Measurements from ENCODE around the gene PRR13. TPM values are rescaled to one million over a fixed set of nuclear protein-coding genes. Genes with fewer than 3 reads are reported as not detected.
"Not testable (repeated sequence)": the region's sequence is repeated elsewhere in the genome, so short reads cannot be mapped to it uniquely, and the experiment has no call there.

Gene PRR13
- total RNA-seq, 1 donor from 2014 or later, result 29.0 TPM

- peak; percentile 67 for DNase-seq (ENCODE audit: low read depth)
- H3K36me3 ChIP-seq (ENCODE audit: control insufficient read depth, insufficient read depth, low read length), result no peaks in the 10 kb centered on the region
- no peak for FAIRE-seq
Observed at GRCh38 chr12:53431187-53431586, 10.3 kb upstream of the PRR13 start.

GRCh38 chr12:53435326-53435725 is 6.2 kb upstream of the PRR13 start:
- not testable (repeated sequence) for H3K36me3 ChIP-seq (ENCODE audit: control insufficient read depth, insufficient read depth, low read length)

More at GRCh38 chr12:53431187-53431586, 10.3 kb upstream of the PRR13 start:
- H3K4me3 ChIP-seq (ENCODE audit: low read depth, low read length), result no peak overlapping the region
- H3K27me3 ChIP-seq (ENCODE audit: control insufficient read depth, insufficient read depth, low read length), result no peaks in the 10 kb centered on the region
- TF ChIP-seq CTCF (IDR thresholded peaks at IDR 0.05; ENCODE audit: insufficient read depth, low read length, severe bottlenecking), result no peak

GRCh38 chr12:53439582-53439981 is 2.0 kb upstream of the PRR13 start:
- not testable (repeated sequence) for H3K4me3 ChIP-seq (ENCODE audit: low read depth, low read length); H3K36me3 ChIP-seq (ENCODE audit: control insufficient read depth, insufficient read depth, low read length); FAIRE-seq; H3K27me3 ChIP-seq (ENCODE audit: control insufficient read depth, insufficient read depth, low read length); DNase-seq (ENCODE audit: low read depth)

More at GRCh38 chr12:53435326-53435725, 6.2 kb upstream of the PRR13 start:
- not testable (repeated sequence) for FAIRE-seq; DNase-seq (ENCODE audit: low read depth); H3K4me3 ChIP-seq (ENCODE audit: low read depth, low read length); H3K27me3 ChIP-seq (ENCODE audit: control insufficient read depth, insufficient read depth, low read length)

GRCh38 chr12:53443955-53444354 is 2.4 kb downstream of the PRR13 start:
- no peak for TF ChIP-seq CTCF (IDR thresholded peaks at IDR 0.05; ENCODE audit: insufficient read depth, low read length, severe bottlenecking)
- Histone ChIP-seq H3K36me3 (ENCODE audit: control insufficient read depth, insufficient read depth, low read length) (peaks cover 10% of the 10 kb centered on the region), H3K4me3 (ENCODE audit: low read depth, low read length) (no peak overlapping the region), H3K27me3 (ENCODE audit: control insufficient read depth, insufficient read depth, low read length) (no peaks in the 10 kb centered on the region)
- DNase-seq (ENCODE audit: low read depth), result no peak
- FAIRE-seq, result no peak

- not testable (repeated sequence) for DNase-seq (ENCODE audit: low read depth); H3K4me3 ChIP-seq (ENCODE audit: low read depth, low read length); H3K36me3 ChIP-seq (ENCODE audit: control insufficient read depth, insufficient read depth, low read length); H3K27me3 ChIP-seq (ENCODE audit: control insufficient read depth, insufficient read depth, low read length); FAIRE-seq
Observed at GRCh38 chr12:53444593-53445325, 3.2 kb downstream of the PRR13 start.

- FAIRE-seq (no peak), DNase-seq (ENCODE audit: low read depth) (no peak)
- Histone ChIP-seq H3K4me3 (ENCODE audit: low read depth, low read length) (no peak overlapping the region), H3K27me3 (ENCODE audit: control insufficient read depth, insufficient read depth, low read length) (no peaks in the 10 kb centered on the region), H3K36me3 (ENCODE audit: control insufficient read depth, insufficient read depth, low read length) (peaks cover 11% of the 10 kb centered on the region)
- TF ChIP-seq CTCF (IDR thresholded peaks at IDR 0.05; ENCODE audit: insufficient read depth, low read length, severe bottlenecking), result no peak
Observed at GRCh38 chr12:53450936-53451335, 9.4 kb downstream of the PRR13 start.

- FAIRE-seq, result no peak
- Histone ChIP-seq H3K4me3 (ENCODE audit: low read depth, low read length) (peak within 1 kb of the TSS; percentile 84), H3K36me3 (ENCODE audit: control insufficient read depth, insufficient read depth, low read length) (peaks cover 16% of the 10 kb centered on the region), H3K27me3 (ENCODE audit: control insufficient read depth, insufficient read depth, low read length) (no peaks in the 10 kb centered on the region)
- peak; percentile 86 for TF ChIP-seq CTCF (IDR thresholded peaks at IDR 0.05; ENCODE audit: insufficient read depth, low read length, severe bottlenecking)
- DNase-seq (ENCODE audit: low read depth), result peak; percentile 97
Observed at GRCh38 chr12:53451661-53452158, 10.2 kb downstream of the PRR13 start, which contains the start of gene PCBP2. PCBP2 (plus strand) TSS chr12:53452102; CDS start chr12:53454801, 2,699 bp downstream.
